A549 (cell line): ENCODE data around the gene BANP. TPM values are rescaled to one million over a fixed set of nuclear protein-coding genes. Genes with fewer than 3 reads are reported as not detected.

ENCODE experiments used
- ATAC-seq, 2 experiments: fragments of 200-7000 bp in 1 of 2; fragments of >200 bp in 1 of 2; cut with Nextera tagmentation in 1 of 2; cut with Tn5 transposase in 1 of 2; 3 replicates each; pipeline versions ENCODE4 v1.8.0 to v1.9.1; 2018 to 2020; ENCODE audit warnings: mild to moderate bottlenecking in 1 of 2, moderate library complexity in 1 of 2
- CTCF ChIA-PET: fragments of 300-600 bp; sonication (Branson Sonifier 250); formaldehyde crosslinking; extraction: SDS; loops from one replicate; lab custom pipeline; 2021; ENCODE audit warnings: antibody characterized with exemption, inconsistent platforms; lab: Yijun Ruan, JAX
- POLR2A ChIA-PET: fragments of 350-600 bp; formaldehyde crosslinking; extraction: SDS; loops from one replicate; lab custom pipeline; 2021; ENCODE audit warnings: antibody characterized with exemption, inconsistent platforms; lab: Yijun Ruan, JAX
- DNase-seq, 2 experiments: peaks; one replicate each; pipeline versions ENCODE4 v3.0.0 to v3.0.0-alpha.2; 2011 to 2016; ENCODE audit warnings: low read depth in 1 of 2, low spot score in 1 of 2
- FAIRE-seq: peaks from 2 replicates; lab custom pipeline; 2011; peaks lifted over from hg19 to GRCh38; lab: Jason Lieb, UNC
- H3K27ac ChIP-seq, 2 experiments: fragments of >200 bp; sonication (Bioruptor Twin); formaldehyde crosslinking; 3 replicates each; pipeline ENCODE4 v1.5.1; 2016 to 2017
- H3K4me1 ChIP-seq: fragments of >200 bp; sonication (Bioruptor Twin); formaldehyde crosslinking; 3 replicates; pipeline ENCODE4 v1.6.1; 2016
- H3K4me2 ChIP-seq: fragments of >200 bp; sonication (Bioruptor Twin); formaldehyde crosslinking; 3 replicates; pipeline ENCODE4 v1.6.1; 2016
- H3K4me3 ChIP-seq: fragments of >200 bp; sonication (Bioruptor Twin); formaldehyde crosslinking; 3 replicates; pipeline ENCODE4 v1.5.1; 2016
- H3K9me3 ChIP-seq: fragments of >200 bp; sonication (Bioruptor Twin); formaldehyde crosslinking; 3 replicates; pipeline ENCODE4 v1.6.1; 2016
- EHF ChIP-seq: fragments of 250-450 bp; sonication (Bioruptor Pico); IDR thresholded peaks from 2 replicates; pipeline ENCODE4 v1.5.0; 2020; ENCODE audit warnings: mild to moderate bottlenecking
- EP300 ChIP-seq, 2 experiments: fragments of >200 bp; sonication (Bioruptor Twin); formaldehyde crosslinking; IDR thresholded peaks; 2 replicates in 1 of 2; 3 replicates in 1 of 2; pipeline ENCODE4 v1.6.1; 2016 to 2017
- FOSB ChIP-seq: fragments of 250-450 bp; sonication (Bioruptor Pico); IDR thresholded peaks from 2 replicates; pipeline ENCODE4 v1.5.0; 2020; ENCODE audit warnings: mild to moderate bottlenecking, moderate library complexity
- FOSL2 ChIP-seq, 2 experiments: fragments of 450-650 bp in 1 of 2; fragments of >200 bp in 1 of 2; sonication (Bioruptor Twin) in 1 of 2; formaldehyde crosslinking; IDR thresholded peaks; 2 replicates each; pipeline versions ENCODE4 v1.5.0 to v1.6.1; 2016 to 2020; ENCODE audit warnings: mild to moderate bottlenecking in 1 of 2, moderate library complexity in 1 of 2
- FOXS1 ChIP-seq: fragments of 250-450 bp; sonication (Bioruptor Pico); IDR thresholded peaks from 2 replicates; pipeline ENCODE4 v1.5.0; 2020; ENCODE audit warnings: mild to moderate bottlenecking, moderate library complexity
- GATA3 ChIP-seq: IDR thresholded peaks from 2 replicates; pipeline ENCODE4 v1.6.1; 2012; ENCODE audit warnings: borderline replicate concordance
- HOXA7 ChIP-seq: fragments of 250-450 bp; sonication (Bioruptor Pico); IDR thresholded peaks from 2 replicates; pipeline ENCODE4 v1.5.0; 2020; ENCODE audit warnings: mild to moderate bottlenecking, moderate library complexity
- HOXB5 ChIP-seq: fragments of 250-450 bp; sonication (Bioruptor Pico); IDR thresholded peaks from 2 replicates; pipeline ENCODE4 v1.5.0; 2020; ENCODE audit warnings: mild to moderate bottlenecking, moderate library complexity
- JUNB ChIP-seq: fragments of >200 bp; sonication (Bioruptor Twin); formaldehyde crosslinking; IDR thresholded peaks from 2 replicates; pipeline ENCODE4 v1.6.1; 2016
- KDM5A ChIP-seq: fragments of 200-600 bp; sonication (generic); IDR thresholded peaks from 2 replicates; pipeline ENCODE4 v1.6.1; 2016; ENCODE audit warnings: antibody characterized with exemption, mild to moderate bottlenecking
- MAZ ChIP-seq: fragments of 150-350 bp; IDR thresholded peaks from 2 replicates; pipeline ENCODE4 v1.6.1; 2014; ENCODE audit warnings: antibody characterized with exemption, low read depth, low read length, borderline replicate concordance
- MYC ChIP-seq: IDR thresholded peaks from 2 replicates; pipeline ENCODE4 v1.6.1; 2012; ENCODE audit warnings: mild to moderate bottlenecking, inconsistent platforms, low read length, improper control_type of control experiment, borderline replicate concordance
- NPAS2 ChIP-seq: fragments of 250-450 bp; sonication (Bioruptor Pico); IDR thresholded peaks from 2 replicates; pipeline ENCODE4 v1.8.0; 2022; ENCODE audit warnings: mild to moderate bottlenecking, moderate library complexity, borderline replicate concordance
- PHF8 ChIP-seq: fragments of 200-600 bp; sonication (generic); IDR thresholded peaks from 2 replicates; pipeline ENCODE4 v1.6.1; 2016; ENCODE audit warnings: low read depth, mild to moderate bottlenecking, antibody characterized with exemption, moderate library complexity, borderline replicate concordance
- POLR2AphosphoS2 ChIP-seq: conservative IDR thresholded peaks from 2 replicates; pipeline ENCODE4 v1.6.1; 2012; ENCODE audit warnings: low read length, improper control_type of control experiment, inconsistent platforms
- RAD21 ChIP-seq, 2 experiments: fragments of >200 bp in 1 of 2; sonication (Bioruptor Twin) in 1 of 2; formaldehyde crosslinking in 1 of 2; IDR thresholded peaks in 1 of 2; conservative IDR thresholded peaks in 1 of 2; 2 replicates in 1 of 2; 3 replicates in 1 of 2; pipeline ENCODE4 v1.6.1; 2012 to 2018; ENCODE audit warnings: inconsistent platforms in 1 of 2
- RFX5 ChIP-seq: fragments of 450-650 bp; IDR thresholded peaks from 2 replicates; pipeline ENCODE4 v1.7.1; 2014; ENCODE audit warnings: antibody characterized with exemption, mild to moderate bottlenecking, moderate library complexity
- RNF2 ChIP-seq: fragments of 200-600 bp; sonication (generic); IDR thresholded peaks from 2 replicates; pipeline ENCODE4 v1.6.1; 2016; ENCODE audit warnings: low read depth, mild to moderate bottlenecking, antibody characterized with exemption, moderate library complexity, borderline replicate concordance
- SMC3 ChIP-seq: fragments of >200 bp; sonication (Bioruptor Twin); formaldehyde crosslinking; IDR thresholded peaks from 3 replicates; pipeline ENCODE4 v1.6.1; 2018; ENCODE audit warnings: inconsistent platforms
- SREBF2 ChIP-seq: fragments of 450-650 bp; IDR thresholded peaks from 2 replicates; pipeline ENCODE4 v1.6.1; 2014; ENCODE audit warnings: mild to moderate bottlenecking, moderate library complexity
- whole genome bisulfite sequencing: methylation state at CpG from one replicate; pipeline ENCODE4 v1.1.6; 2017; ENCODE audit errors: missing lambda C conversion rate; 5-methylcytosine and 5-hydroxymethylcytosine counted together
- polyA plus RNA-seq, 4 experiments: library from polyadenylated mRNA; depleted of rRNA in 3 of 4; stranded (reverse); fragments of >200 nt; fragmentation: RNase III in 1 of 4; extraction: RNeasy Plus Mini Kit Qiagen cat#74134 plus additional on column Dnase treatment in 1 of 4; gene quantifications; 2 replicates in 3 of 4; 3 replicates in 1 of 4; pipeline ENCODE4 v1.2.3, GENCODE V29; 2011 to 2017
- TF ChIP-seq, protein P1 (sequence below): fragments of 450-650 bp; IDR thresholded peaks from 2 replicates; pipeline ENCODE4 v1.6.1; 2014; ENCODE audit warnings: antibody characterized with exemption
- TF ChIP-seq, protein P2 (sequence below): fragments of >200 bp; sonication (Bioruptor Twin); formaldehyde crosslinking; IDR thresholded peaks from 3 replicates; pipeline ENCODE4 v1.5.1; 2016
- TF ChIP-seq, protein P3 (sequence below): IDR thresholded peaks from 2 replicates; pipeline ENCODE4 v1.6.1; 2012; ENCODE audit warnings: low read depth, borderline replicate concordance
- TF ChIP-seq, protein P4 (sequence below): fragments of 150-350 bp; IDR thresholded peaks from 2 replicates; pipeline ENCODE4 v1.6.1; 2014; ENCODE audit warnings: low read depth, mild to moderate bottlenecking, low read length
- TF ChIP-seq, protein P5 (sequence below): fragments of >200 bp; sonication (Bioruptor Twin); formaldehyde crosslinking; IDR thresholded peaks from 2 replicates; pipeline ENCODE4 v1.6.1; 2016
- TF ChIP-seq, protein P6 (sequence below): fragments of >200 bp; sonication (Bioruptor Twin); formaldehyde crosslinking; IDR thresholded peaks from 3 replicates; pipeline ENCODE4 v1.6.1; 2016
- TF ChIP-seq, protein P7 (sequence below): IDR thresholded peaks from 2 replicates; pipeline ENCODE4 v1.6.1; 2012

The BANP gene
- polyA plus RNA-seq, 2 of the 4 experiments (the other 2 are of a cell fraction) = 17.1 to 17.2 TPM

DNA sequence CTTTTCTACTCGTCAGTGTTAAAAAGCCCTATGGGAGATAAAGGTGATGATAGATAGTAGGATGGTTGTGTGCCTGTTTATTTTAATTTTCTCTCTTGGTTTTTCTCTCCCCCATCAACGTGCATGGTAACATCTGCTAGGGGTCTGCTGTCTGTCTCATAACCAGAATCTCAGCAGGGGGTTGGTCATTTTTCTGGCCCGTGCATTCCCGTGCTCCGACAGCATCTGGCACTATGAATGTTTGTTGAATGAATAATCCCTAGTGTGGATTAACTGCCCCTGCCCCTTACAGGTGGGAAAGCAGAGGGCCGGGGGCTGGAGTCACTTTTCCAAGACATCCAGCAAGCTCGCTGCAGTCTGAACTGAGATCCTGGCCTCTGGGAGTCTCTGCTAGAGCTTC lies 21.2 kb upstream of the BANP start (continued):
- TF ChIP-seq, protein P1, sequence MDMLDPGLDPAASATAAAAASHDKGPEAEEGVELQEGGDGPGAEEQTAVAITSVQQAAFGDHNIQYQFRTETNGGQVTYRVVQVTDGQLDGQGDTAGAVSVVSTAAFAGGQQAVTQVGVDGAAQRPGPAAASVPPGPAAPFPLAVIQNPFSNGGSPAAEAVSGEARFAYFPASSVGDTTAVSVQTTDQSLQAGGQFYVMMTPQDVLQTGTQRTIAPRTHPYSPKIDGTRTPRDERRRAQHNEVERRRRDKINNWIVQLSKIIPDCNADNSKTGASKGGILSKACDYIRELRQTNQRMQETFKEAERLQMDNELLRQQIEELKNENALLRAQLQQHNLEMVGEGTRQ = no peak

DNA sequence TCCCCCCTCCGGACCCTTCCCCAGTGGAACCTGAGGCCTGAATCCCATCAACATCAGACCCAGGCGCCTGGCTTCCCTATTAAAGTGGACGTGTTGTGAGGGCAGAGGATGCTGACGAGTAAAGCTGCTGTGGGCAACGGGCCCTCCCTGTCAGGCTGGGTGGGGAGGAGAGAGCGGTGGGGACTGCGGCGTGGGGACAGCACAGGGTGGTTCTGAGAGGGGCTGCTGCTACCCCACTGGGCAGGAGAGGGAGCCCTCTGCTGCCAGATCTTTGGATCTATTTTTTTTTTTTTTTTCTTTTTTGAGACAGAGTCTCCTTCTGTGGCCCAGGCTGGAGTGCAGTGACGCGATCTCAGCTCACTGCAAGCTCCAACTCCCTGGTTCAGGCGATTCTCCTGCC lies 20.8 kb upstream of the BANP start:
- 63% methylated on average over 10 of the region's 11 CpGs for WGBS
- no peak for FAIRE-seq
- H3K9me3 ChIP-seq = no peaks in the 10 kb centered on the region; the same call in 2 of the 3 replicates
- TF ChIP-seq RAD21 (conservative IDR thresholded peaks at IDR 0.05 in 1 of 2, IDR thresholded peaks at IDR 0.05 in 1 of 2) (peak in 1 of 2 experiments; percentile 42; a peak in 2 of 5 replicates), FOXS1 (no peak), POLR2AphosphoS2 (no peak), FOSL2 (IDR thresholded peaks at IDR 0.05) (no peak), FOSL2 (CRISPR knock-in tag; IDR thresholded peaks at IDR 0.05) (no peak), EP300 (IDR thresholded peaks at IDR 0.05) (no peak), EHF (CRISPR knock-in tag) (no peak), HOXA7 (no peak), JUNB (no peak), MAZ (no peak), NPAS2 (CRISPR knock-in tag) (no peak), RFX5 (no peak)
- TF ChIP-seq, protein P2, sequence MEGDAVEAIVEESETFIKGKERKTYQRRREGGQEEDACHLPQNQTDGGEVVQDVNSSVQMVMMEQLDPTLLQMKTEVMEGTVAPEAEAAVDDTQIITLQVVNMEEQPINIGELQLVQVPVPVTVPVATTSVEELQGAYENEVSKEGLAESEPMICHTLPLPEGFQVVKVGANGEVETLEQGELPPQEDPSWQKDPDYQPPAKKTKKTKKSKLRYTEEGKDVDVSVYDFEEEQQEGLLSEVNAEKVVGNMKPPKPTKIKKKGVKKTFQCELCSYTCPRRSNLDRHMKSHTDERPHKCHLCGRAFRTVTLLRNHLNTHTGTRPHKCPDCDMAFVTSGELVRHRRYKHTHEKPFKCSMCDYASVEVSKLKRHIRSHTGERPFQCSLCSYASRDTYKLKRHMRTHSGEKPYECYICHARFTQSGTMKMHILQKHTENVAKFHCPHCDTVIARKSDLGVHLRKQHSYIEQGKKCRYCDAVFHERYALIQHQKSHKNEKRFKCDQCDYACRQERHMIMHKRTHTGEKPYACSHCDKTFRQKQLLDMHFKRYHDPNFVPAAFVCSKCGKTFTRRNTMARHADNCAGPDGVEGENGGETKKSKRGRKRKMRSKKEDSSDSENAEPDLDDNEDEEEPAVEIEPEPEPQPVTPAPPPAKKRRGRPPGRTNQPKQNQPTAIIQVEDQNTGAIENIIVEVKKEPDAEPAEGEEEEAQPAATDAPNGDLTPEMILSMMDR = 0 out of 3 replicates have a peak, but pooled peaks have one; percentile 10
- TF ChIP-seq, protein P3, sequence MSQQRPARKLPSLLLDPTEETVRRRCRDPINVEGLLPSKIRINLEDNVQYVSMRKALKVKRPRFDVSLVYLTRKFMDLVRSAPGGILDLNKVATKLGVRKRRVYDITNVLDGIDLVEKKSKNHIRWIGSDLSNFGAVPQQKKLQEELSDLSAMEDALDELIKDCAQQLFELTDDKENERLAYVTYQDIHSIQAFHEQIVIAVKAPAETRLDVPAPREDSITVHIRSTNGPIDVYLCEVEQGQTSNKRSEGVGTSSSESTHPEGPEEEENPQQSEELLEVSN = no peak
- TF ChIP-seq, protein P4, sequence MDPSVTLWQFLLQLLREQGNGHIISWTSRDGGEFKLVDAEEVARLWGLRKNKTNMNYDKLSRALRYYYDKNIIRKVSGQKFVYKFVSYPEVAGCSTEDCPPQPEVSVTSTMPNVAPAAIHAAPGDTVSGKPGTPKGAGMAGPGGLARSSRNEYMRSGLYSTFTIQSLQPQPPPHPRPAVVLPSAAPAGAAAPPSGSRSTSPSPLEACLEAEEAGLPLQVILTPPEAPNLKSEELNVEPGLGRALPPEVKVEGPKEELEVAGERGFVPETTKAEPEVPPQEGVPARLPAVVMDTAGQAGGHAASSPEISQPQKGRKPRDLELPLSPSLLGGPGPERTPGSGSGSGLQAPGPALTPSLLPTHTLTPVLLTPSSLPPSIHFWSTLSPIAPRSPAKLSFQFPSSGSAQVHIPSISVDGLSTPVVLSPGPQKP = no peak
- TF ChIP-seq, all 56 proteins: peak for 2
- ATAC-seq = peak; percentile 54 to 78; a peak in 4 of 6 replicates
- ChIA-PET POLR2A (no interaction called here), CTCF (interaction anchor here (1.0 to 1.1 kb wide), 2 partner anchors 8 to 22 kb away, joined by 3 to 4 read pairs; no protein-coding TSS in a partner anchor)
- H3K4me3 ChIP-seq = no peak overlapping the region
- DNase-seq = no peak
- H3K4me1 ChIP-seq = no peaks in the 10 kb centered on the region
- no peak overlapping the region for H3K4me2 ChIP-seq
- no peak overlapping the region for H3K27ac ChIP-seq

DNA sequence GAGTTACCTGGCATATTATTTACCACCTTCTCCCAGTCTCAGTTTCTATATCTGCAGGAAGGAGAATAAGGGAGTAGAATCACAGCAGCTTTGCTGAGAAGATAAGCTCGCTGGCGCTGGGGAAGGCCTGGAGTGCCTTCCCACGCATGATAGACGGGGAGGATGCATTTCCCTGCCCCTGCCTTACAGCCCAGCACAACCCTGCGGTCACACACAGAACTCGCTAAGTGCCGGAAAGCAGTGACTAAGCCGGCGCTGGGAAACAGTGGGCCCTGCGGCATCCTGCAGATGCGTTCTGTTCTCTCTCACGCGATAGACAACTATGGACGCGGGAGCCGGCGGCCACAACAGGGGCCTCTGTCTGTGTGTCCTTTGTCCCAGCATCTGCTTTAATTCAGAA lies 19.7 kb upstream of the BANP start:
- ATAC-seq (no peak), FAIRE-seq (no peak), DNase-seq (no peak)
- 91% methylated on average over 17 of the region's 17 CpGs for WGBS
- Histone ChIP-seq H3K4me3 (no peak overlapping the region), H3K9me3 (no peaks in the 10 kb centered on the region; the same call in 2 of the 3 replicates), H3K27ac (no peak overlapping the region), H3K4me1 (no peaks in the 10 kb centered on the region)
- CTCF ChIA-PET = interaction anchor here (0.7 to 1.0 kb wide), 2 partner anchors 21 to 80 kb away, joined by 4 read pairs; no protein-coding TSS in a partner anchor
- POLR2A ChIA-PET = no interaction called here
- TF ChIP-seq HOXA7 = no peak
- TF ChIP-seq, protein P1 = no peak
- no peak for TF ChIP-seq MYC
- TF ChIP-seq SREBF2 = no peak
- TF ChIP-seq, protein P5, sequence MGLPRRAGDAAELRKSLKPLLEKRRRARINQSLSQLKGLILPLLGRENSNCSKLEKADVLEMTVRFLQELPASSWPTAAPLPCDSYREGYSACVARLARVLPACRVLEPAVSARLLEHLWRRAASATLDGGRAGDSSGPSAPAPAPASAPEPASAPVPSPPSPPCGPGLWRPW = no peak
- TF ChIP-seq SMC3 = no peak
- TF ChIP-seq EHF (CRISPR knock-in tag) = no peak
- TF ChIP-seq RAD21 (conservative IDR thresholded peaks at IDR 0.05 in 1 of 2, IDR thresholded peaks at IDR 0.05 in 1 of 2) = no peak
- TF ChIP-seq RNF2 = no peak
- TF ChIP-seq, protein P6, sequence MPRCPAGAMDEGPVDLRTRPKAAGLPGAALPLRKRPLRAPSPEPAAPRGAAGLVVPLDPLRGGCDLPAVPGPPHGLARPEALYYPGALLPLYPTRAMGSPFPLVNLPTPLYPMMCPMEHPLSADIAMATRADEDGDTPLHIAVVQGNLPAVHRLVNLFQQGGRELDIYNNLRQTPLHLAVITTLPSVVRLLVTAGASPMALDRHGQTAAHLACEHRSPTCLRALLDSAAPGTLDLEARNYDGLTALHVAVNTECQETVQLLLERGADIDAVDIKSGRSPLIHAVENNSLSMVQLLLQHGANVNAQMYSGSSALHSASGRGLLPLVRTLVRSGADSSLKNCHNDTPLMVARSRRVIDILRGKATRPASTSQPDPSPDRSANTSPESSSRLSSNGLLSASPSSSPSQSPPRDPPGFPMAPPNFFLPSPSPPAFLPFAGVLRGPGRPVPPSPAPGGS = no peak
- TF ChIP-seq HOXB5 (CRISPR knock-in tag) = no peak
- no peak for TF ChIP-seq FOSB
- TF ChIP-seq GATA3 = no peak
- no peak for TF ChIP-seq KDM5A
- TF ChIP-seq FOXS1 = no peak
- TF ChIP-seq, protein P7, sequence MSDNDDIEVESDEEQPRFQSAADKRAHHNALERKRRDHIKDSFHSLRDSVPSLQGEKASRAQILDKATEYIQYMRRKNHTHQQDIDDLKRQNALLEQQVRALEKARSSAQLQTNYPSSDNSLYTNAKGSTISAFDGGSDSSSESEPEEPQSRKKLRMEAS = no peak
- no peak for TF ChIP-seq PHF8
- TF ChIP-seq, all 56 proteins: peak for 0
- no peak overlapping the region for H3K4me2 ChIP-seq
